GM19099 (cell line): ENCODE results near the gene LAMA1.

ENCODE experiments used
- POLR2A ChIP-seq: IDR thresholded peaks from 3 replicates; pipeline ENCODE4 v1.6.1; 2011; ENCODE audit warnings: low read depth; ENCODE audit not compliant: insufficient read length; ENCODE audit errors: extremely low read depth

The LAMA1 gene

GRCh38 chr18:7000484-7001096 is 117.0 kb downstream of the LAMA1 start:
- TF ChIP-seq POLR2A, result no peak

- TF ChIP-seq POLR2A, result no peak
Measured at GRCh38 chr18:6997808-6998207, 119.8 kb downstream of the LAMA1 start.

- TF ChIP-seq POLR2A, result no peak
Measured at GRCh38 chr18:6994771-6995430, 122.7 kb downstream of the LAMA1 start.

- no peak for TF ChIP-seq POLR2A
Measured at GRCh38 chr18:6994056-6994770, 123.4 kb downstream of the LAMA1 start.

DNA sequence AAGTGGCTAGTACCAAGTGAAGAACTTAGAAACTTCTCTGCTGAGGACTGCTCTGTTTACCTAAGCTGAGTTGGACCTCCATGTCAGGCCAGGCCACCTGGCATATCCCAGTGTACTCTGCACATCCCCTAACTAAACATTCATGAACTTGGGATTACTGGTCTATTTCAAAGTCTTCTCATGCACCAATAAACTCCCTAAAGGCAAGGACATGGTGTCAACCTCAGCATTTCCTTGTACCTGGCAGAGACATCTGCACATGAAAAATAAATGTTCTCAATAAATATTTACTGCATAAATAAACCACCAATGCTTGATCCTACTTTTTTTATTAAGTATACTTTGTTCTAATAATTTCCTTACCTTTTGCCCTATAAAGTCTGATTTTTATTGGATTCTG is 124.8 kb downstream of the LAMA1 start:
- TF ChIP-seq POLR2A, result no peak

DNA sequence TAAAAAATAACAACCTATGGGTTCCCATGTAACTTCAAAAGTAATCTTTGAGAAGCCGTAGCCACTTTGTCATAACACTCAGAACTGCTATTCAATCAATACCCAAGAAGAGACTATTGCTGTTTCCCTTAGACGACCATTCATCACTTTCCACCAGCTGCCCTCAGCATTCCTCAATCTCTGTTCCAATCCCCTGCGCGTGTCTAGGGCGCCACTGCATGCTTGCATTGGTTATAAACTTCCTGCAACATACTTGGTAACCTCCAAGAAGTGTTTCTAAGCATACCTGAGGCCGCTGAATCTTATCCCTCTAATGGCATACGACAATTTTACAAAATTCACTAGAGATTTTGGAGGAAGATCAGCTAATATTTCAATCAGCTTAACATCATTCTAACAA is 134.2 kb downstream of the LAMA1 start:
- no peak for TF ChIP-seq POLR2A

- TF ChIP-seq POLR2A, result no peak
Measured at GRCh38 chr18:6982398-6982797, 135.2 kb downstream of the LAMA1 start.

- TF ChIP-seq POLR2A, result no peak
Measured at GRCh38 chr18:6980363-6980762, 137.2 kb downstream of the LAMA1 start.

DNA sequence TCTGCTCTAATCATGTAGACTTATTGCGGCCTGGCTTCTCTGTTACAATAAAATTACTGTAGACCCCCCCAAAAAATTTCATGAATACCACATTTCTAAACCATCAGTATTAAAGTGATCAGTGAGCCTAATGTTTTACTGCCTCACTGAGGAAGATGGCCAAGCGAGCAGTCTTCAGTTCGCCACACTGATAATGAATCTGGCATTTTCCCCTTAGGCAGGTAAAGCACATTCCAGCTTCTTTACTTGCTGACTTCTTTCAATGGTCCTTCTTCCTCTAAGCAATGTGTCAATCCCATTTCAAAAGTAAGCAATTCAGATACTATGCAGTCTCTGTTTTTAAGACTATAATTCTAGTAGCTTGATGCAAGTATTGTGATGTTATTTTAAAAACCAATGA is 137.6 kb downstream of the LAMA1 start:
- no peak for TF ChIP-seq POLR2A

DNA sequence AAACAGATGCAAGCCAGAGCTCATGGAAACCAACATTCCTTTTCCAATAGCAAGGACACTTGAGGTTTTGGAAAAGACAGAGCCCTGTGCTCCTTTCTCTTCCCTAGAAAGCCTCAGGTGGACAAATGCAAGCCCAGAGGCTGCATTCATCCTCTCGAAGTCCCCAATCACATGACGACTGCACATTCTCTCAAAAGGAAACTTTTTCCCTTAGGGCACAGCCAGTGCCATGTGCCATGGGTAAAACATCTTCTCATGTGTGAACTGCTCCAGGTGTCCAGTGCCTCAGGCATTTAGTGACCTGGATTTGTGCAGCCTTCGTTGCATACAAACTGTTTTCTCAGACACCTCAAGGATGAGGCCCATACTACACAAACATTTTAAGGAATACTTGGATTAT is 140.7 kb downstream of the LAMA1 start:
- no peak for TF ChIP-seq POLR2A

- no peak for TF ChIP-seq POLR2A
Measured at GRCh38 chr18:6975084-6975483, 142.5 kb downstream of the LAMA1 start.

GRCh38 chr18:6971823-6972478 is 145.6 kb downstream of the LAMA1 start:
- TF ChIP-seq POLR2A, result no peak

DNA sequence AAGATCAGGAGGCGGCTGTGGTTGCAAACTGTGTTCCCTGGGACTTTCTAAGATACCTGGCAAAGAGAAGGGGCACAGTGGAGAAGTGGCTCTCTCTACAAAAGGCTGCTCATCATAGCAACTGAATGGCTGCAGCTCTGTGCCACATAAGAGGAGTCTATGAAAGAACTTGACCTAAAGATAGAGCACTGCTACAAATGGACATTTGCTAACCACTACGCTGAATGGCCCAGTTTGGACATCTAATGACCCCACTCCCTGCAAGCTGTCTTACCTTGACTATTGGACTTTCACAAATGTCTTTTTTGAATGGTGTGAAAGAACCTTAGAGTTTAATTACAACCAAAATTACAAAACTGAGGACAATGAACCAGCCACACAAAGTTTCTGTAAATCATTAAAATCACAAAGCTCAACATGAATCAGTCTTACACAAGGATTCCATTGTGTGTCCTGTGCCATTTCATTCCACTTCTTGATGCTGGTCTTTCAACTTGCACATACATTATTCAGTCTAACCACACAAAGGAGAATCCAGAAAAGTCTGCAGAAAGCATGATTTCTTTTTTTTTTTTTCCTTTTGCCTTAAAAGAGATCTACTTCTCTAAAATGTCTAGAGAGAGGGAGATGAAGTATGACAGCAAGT is 154.0 kb downstream of the LAMA1 start:
- no peak for TF ChIP-seq POLR2A

GRCh38 chr18:6962571-6963451 is 154.8 kb downstream of the LAMA1 start:
- TF ChIP-seq POLR2A, result no peak
